Measurements from ENCODE around the gene MSS51.

DNA sequence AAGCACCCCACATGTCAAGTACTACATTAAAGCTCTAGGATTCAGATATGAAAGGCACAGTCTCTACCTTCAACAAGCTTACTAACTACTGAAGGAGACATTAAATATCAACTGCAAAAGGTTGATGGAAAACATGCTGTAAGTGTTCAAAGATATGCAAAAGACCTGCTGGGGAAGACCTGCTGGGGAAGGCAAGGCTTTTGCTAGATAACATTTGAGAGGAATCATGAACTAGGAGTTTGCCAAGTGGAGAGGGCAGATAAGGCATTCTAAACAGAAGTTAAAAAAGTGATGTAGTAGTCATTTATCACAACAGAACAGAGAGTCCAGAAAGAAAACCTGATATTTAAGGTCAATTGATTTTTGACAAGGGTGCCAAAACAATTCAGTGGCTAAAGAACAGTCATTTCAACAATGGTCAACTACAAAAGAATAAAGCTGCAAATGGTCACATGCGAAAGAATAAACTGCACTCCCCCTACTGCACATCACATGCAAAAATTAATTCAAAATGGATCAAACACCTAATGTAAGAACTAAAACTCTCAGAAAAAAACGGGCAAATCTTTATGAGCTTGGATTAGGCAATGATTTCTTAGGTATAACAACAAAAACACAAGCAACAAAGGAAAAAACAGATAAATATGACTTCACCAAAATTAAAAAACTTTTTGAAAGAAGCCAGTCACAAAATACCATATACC lies 23.0 kb upstream of the MSS51 start:
- TF ChIP-seq POLR2A (IDR thresholded peaks at IDR 0.05), result no peak
- TF ChIP-seq, protein P1, sequence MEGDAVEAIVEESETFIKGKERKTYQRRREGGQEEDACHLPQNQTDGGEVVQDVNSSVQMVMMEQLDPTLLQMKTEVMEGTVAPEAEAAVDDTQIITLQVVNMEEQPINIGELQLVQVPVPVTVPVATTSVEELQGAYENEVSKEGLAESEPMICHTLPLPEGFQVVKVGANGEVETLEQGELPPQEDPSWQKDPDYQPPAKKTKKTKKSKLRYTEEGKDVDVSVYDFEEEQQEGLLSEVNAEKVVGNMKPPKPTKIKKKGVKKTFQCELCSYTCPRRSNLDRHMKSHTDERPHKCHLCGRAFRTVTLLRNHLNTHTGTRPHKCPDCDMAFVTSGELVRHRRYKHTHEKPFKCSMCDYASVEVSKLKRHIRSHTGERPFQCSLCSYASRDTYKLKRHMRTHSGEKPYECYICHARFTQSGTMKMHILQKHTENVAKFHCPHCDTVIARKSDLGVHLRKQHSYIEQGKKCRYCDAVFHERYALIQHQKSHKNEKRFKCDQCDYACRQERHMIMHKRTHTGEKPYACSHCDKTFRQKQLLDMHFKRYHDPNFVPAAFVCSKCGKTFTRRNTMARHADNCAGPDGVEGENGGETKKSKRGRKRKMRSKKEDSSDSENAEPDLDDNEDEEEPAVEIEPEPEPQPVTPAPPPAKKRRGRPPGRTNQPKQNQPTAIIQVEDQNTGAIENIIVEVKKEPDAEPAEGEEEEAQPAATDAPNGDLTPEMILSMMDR (IDR thresholded peaks at IDR 0.05), result no peak

Measured in vagina (tissue), 2 donors.